HG03558 (cell line): Measurements from ENCODE around the gene ZNF415.

Experiments used
- ATAC-seq: cut with Tn5 transposase; IDR thresholded peaks from one replicate; pipeline ENCODE4 v1.9.1; 2021; ENCODE audit warnings: moderate number of reproducible peaks; ENCODE audit not compliant: unreplicated experiment; ENCODE audit errors: extremely low read depth

ZNF415 gene

GRCh38 chr19:53057904-53058580 is 74.7 kb downstream of the ZNF415 start:
- ATAC-seq = no peak
